ENCODE data around the gene ISYNA1.

ISYNA1 gene

DNA sequence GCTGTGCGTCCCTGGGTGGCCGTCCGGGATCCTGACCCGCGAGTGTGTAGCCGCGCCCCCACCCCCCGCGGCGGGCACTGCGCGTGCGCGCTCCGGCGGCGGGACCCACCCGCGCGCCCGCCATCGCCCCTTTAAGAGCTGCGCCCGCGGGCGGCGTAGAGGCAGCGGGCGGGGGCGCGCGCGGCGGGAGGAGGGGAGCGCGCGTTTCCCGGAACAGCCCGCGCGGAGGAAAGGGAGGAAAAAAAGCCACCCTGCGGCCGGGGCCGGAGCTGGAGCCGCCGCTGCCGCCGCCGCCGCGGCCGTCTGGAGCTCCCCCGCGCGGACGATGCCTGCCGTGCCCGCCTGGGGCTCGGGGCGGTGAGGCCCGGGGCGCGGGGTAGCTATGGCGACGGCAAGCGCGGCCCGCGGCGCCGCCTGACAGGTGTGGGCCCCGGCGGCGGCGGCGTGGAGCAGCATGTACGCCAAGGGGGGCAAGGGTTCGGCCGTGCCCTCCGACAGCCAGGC lies 18.7 kb downstream of the ISYNA1 start, which contains the start of gene SSBP4:
TSS of gene SSBP4 (plus strand) at position 204 of the 504 bp plus-strand sequence. CDS start at position 455, 251 bp downstream.
- Histone ChIP-seq H3K27me3 (ENCODE audit: insufficient read depth, low read length, poor library complexity, severe bottlenecking) (no peaks in the 10 kb centered on the region), H3K4me1 (ENCODE audit: insufficient read depth, low read length, poor library complexity, severe bottlenecking) (peaks cover 69% of the 10 kb centered on the region)

DNA sequence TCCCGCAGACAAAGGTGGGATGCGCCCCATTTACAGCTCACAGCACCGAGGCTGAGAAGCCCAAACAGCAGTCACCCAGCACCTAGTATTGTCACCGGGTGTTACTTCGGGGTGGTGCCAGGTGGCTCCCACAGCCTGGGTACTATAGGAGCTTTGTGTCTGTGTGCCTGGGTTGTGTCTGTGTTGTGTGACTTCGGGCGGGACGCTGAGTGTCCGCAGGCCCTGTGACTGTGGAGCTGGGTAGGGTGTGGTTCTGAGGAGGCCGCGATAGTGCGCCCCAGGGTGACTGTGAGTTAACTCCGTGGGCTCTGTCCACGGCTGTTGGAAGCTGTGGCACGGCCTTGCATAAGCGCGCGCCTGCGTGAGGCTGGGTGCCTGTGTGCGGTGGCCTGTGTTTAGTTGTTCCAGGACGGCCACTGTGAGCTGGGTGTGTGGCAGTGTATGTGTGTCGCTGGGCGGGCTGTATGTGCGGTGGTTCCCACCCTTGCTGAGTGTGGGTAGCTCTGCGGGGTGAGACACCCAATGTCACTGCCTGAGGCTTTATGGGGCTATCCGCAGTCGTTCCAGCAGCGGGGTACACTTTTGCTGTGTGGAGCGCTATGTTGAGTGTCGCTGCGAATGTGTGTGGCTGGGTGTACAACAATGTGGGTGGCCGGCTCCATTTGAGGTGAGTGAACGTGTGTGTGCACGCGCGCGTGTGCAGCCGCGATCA lies 19.3 kb downstream of the ISYNA1 start:
- no peaks in the 10 kb centered on the region for H3K9me2 ChIP-seq (replicated peaks; ENCODE audit: low read depth, low read length)
- peak overlapping the region; percentile 86 for H3K9ac ChIP-seq (ENCODE audit: low read depth, low read length, poor library complexity, severe bottlenecking)
- TF ChIP-seq EZH2phosphoT487 (IDR thresholded peaks at IDR 0.05; ENCODE audit: borderline replicate concordance) = no peak
- TF ChIP-seq, protein P1, sequence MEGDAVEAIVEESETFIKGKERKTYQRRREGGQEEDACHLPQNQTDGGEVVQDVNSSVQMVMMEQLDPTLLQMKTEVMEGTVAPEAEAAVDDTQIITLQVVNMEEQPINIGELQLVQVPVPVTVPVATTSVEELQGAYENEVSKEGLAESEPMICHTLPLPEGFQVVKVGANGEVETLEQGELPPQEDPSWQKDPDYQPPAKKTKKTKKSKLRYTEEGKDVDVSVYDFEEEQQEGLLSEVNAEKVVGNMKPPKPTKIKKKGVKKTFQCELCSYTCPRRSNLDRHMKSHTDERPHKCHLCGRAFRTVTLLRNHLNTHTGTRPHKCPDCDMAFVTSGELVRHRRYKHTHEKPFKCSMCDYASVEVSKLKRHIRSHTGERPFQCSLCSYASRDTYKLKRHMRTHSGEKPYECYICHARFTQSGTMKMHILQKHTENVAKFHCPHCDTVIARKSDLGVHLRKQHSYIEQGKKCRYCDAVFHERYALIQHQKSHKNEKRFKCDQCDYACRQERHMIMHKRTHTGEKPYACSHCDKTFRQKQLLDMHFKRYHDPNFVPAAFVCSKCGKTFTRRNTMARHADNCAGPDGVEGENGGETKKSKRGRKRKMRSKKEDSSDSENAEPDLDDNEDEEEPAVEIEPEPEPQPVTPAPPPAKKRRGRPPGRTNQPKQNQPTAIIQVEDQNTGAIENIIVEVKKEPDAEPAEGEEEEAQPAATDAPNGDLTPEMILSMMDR (conservative IDR thresholded peaks at IDR 0.05; ENCODE audit: low read length) = no peak
- H3K4me1 ChIP-seq (ENCODE audit: insufficient read depth, low read length, poor library complexity, severe bottlenecking) = peaks cover 73% of the 10 kb centered on the region
- no peak overlapping the region for H2AFZ ChIP-seq (ENCODE audit: low read length)
- no peaks in the 10 kb centered on the region for H3K9me3 ChIP-seq (ENCODE audit: insufficient read depth, low read depth, low read length)
- H3K4me2 ChIP-seq (ENCODE audit: low read depth, low read length, poor library complexity, severe bottlenecking) = peak overlapping the region; percentile 88
- peaks cover 25% of the 10 kb centered on the region for H4K20me1 ChIP-seq (ENCODE audit: insufficient read depth, low read length, poor library complexity, severe bottlenecking)
- peaks cover 43% of the 10 kb centered on the region for H3K79me2 ChIP-seq (ENCODE audit: insufficient read depth, low read length)
- peak overlapping the region; percentile 80 for H3K4me3 ChIP-seq (ENCODE audit: low read length, poor library complexity, severe bottlenecking)
- no peaks in the 10 kb centered on the region for H3K27me3 ChIP-seq (ENCODE audit: insufficient read depth, low read length, poor library complexity, severe bottlenecking)
- peaks cover 17% of the 10 kb centered on the region; the same call in 1 of the 2 replicates for H3F3A ChIP-seq (ENCODE audit: low read depth)
- no peaks in the 10 kb centered on the region for H3K36me3 ChIP-seq (ENCODE audit: insufficient read depth, low read length)

More for the DNA sequence above, 18.7 kb downstream of the ISYNA1 start, which contains the start of gene SSBP4:
- TF ChIP-seq EZH2phosphoT487 (IDR thresholded peaks at IDR 0.05; ENCODE audit: borderline replicate concordance) = no peak
- TF ChIP-seq, protein P1 (conservative IDR thresholded peaks at IDR 0.05; ENCODE audit: low read length) = no peak; the same call in 1 of the 2 replicates
- no peaks in the 10 kb centered on the region for H3K9me3 ChIP-seq (ENCODE audit: insufficient read depth, low read depth, low read length)
- no peaks in the 10 kb centered on the region for H3K9me2 ChIP-seq (replicated peaks; ENCODE audit: low read depth, low read length)
- peak within 1 kb of the TSS; percentile 86 for H3K9ac ChIP-seq (ENCODE audit: low read depth, low read length, poor library complexity, severe bottlenecking)
- H4K20me1 ChIP-seq (ENCODE audit: insufficient read depth, low read length, poor library complexity, severe bottlenecking) = peaks cover 27% of the 10 kb centered on the region
- H3K4me2 ChIP-seq (ENCODE audit: low read depth, low read length, poor library complexity, severe bottlenecking) = peak within 1 kb of the TSS; percentile 88
- peaks cover 17% of the 10 kb centered on the region; the same call in 1 of the 2 replicates for H3F3A ChIP-seq (ENCODE audit: low read depth)
- H3K4me3 ChIP-seq (ENCODE audit: low read length, poor library complexity, severe bottlenecking) = peak within 1 kb of the TSS; percentile 80
- H2AFZ ChIP-seq (ENCODE audit: low read length) = no peak within 1 kb of the TSS
- H3K79me2 ChIP-seq (ENCODE audit: insufficient read depth, low read length) = peaks cover 49% of the 10 kb centered on the region
- H3K36me3 ChIP-seq (ENCODE audit: insufficient read depth, low read length) = no peaks in the 10 kb centered on the region

DNA sequence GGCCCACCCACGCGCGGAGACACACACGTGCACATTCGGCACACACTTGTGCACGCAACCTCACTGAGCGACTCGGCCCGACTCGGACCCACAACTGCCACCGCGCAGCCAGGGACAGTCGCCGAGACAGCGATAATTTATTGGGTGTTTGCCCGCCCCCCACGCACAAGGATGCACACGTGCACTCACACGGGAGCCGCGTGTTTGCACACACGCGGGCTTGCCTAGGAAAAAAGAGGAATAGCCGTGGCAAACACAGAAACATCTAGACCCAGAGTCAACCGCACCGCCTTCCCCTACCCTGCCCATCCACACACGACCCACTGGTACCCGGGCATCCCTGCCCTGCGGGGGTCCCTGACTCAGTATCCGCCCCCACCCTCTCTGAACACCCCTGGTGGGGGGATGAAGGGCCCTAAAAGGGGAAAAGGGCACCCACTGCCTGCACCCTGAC lies 19.9 kb downstream of the ISYNA1 start:
- H2AFZ ChIP-seq (ENCODE audit: low read length) = peak overlapping the region; percentile 33; the same call in 1 of the 2 replicates
- peaks cover 70% of the 10 kb centered on the region for H3K4me1 ChIP-seq (ENCODE audit: insufficient read depth, low read length, poor library complexity, severe bottlenecking)
- peaks cover 17% of the 10 kb centered on the region; the same call in 1 of the 2 replicates for H3F3A ChIP-seq (ENCODE audit: low read depth)
- TF ChIP-seq, protein P1 (conservative IDR thresholded peaks at IDR 0.05; ENCODE audit: low read length) = no peak
- TF ChIP-seq EZH2phosphoT487 (IDR thresholded peaks at IDR 0.05; ENCODE audit: borderline replicate concordance) = no peak
- H3K4me3 ChIP-seq (ENCODE audit: low read length, poor library complexity, severe bottlenecking) = peak overlapping the region; percentile 80
- H3K79me2 ChIP-seq (ENCODE audit: insufficient read depth, low read length) = peaks cover 37% of the 10 kb centered on the region
- peak overlapping the region; percentile 86 for H3K9ac ChIP-seq (ENCODE audit: low read depth, low read length, poor library complexity, severe bottlenecking)
- H3K36me3 ChIP-seq (ENCODE audit: insufficient read depth, low read length) = no peaks in the 10 kb centered on the region
- no peaks in the 10 kb centered on the region for H3K9me2 ChIP-seq (replicated peaks; ENCODE audit: low read depth, low read length)
- H4K20me1 ChIP-seq (ENCODE audit: insufficient read depth, low read length, poor library complexity, severe bottlenecking) = peaks cover 22% of the 10 kb centered on the region
- H3K9me3 ChIP-seq (ENCODE audit: insufficient read depth, low read depth, low read length) = no peaks in the 10 kb centered on the region
- peak overlapping the region; percentile 88 for H3K4me2 ChIP-seq (ENCODE audit: low read depth, low read length, poor library complexity, severe bottlenecking)
- no peaks in the 10 kb centered on the region for H3K27me3 ChIP-seq (ENCODE audit: insufficient read depth, low read length, poor library complexity, severe bottlenecking)

Data from Loucy (cell line).